Measurements from ENCODE around the gene SYT6. TPM values are rescaled to one million over a fixed set of nuclear protein-coding genes. Genes with fewer than 3 reads are reported as not detected.
"Not testable (repeated sequence)": the region's sequence is repeated elsewhere in the genome, so short reads cannot be mapped to it uniquely, and the experiment has no call there.

The SYT6 gene
- total RNA-seq, 1 experiment from 2014 or later = not detected

DNA sequence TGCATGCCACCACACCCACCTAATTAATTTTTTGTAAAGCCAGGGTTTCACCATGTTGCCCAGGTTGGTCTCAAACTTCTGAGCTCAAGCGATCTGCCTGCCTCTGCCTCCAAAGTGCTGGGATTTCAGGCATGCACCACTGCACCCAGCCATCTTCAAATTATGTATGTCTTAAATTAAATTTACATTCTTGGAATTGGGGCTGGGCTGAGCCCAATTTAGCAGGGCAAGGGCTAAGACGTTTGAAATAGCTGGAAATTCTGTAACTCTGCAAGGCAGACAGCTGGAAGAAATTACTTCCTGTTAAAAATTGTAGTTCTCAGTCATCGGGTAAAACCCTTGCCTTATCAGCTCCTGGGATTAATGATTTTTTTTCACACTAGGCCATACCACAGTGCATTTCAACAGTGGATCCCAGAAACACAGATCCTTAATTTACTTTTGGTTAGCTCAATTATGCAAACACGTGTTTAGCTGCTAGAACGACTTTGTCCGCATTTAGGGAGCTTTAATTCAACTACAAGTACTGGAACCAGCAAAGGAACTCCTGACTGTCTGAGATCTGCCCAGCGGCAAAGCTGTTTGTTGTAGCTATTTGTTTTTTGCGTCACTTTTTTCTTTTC, 91.1 kb downstream of the SYT6 start:
- Histone ChIP-seq H3K4me3 (no peak overlapping the region), H3K36me3 (ENCODE audit: low read depth) (no peaks in the 10 kb centered on the region), H3K27me3 (ENCODE audit: insufficient read depth, low read depth) (no peaks in the 10 kb centered on the region), H3K4me2 (no peak overlapping the region), H2AFZ (no peak overlapping the region), H3F3A (ENCODE audit: insufficient read depth, low read depth) (no peaks in the 10 kb centered on the region), H3K9me2 (ENCODE audit: insufficient read depth) (no peaks in the 10 kb centered on the region), H3K9me3 (ENCODE audit: insufficient read depth, low read depth) (0 out of 2 replicates have a peak, but pooled peaks cover 5% of the 10 kb centered on the region), H3K4me1 (replicated peaks; ENCODE audit: insufficient read depth) (no peaks in the 10 kb centered on the region), H3K79me2 (ENCODE audit: low read depth) (no peaks in the 10 kb centered on the region), H4K20me1 (ENCODE audit: insufficient read depth) (no peaks in the 10 kb centered on the region), H3K27ac (no peak overlapping the region)
- intact Hi-C loops (cut with micrococcal nuclease; ENCODE audit: unreplicated experiment) = no loop called here
- DNase-seq = no peak
- ChIA-PET POLR2A (ENCODE audit: unreplicated experiment) (no interaction called here), CTCF (no interaction called here)
- no TSS peak for BruUV-seq (replicated peaks)
- TF ChIP-seq EZH2 (IDR thresholded peaks at IDR 0.05; ENCODE audit: low read depth) = no peak
- TF ChIP-seq, protein P1, sequence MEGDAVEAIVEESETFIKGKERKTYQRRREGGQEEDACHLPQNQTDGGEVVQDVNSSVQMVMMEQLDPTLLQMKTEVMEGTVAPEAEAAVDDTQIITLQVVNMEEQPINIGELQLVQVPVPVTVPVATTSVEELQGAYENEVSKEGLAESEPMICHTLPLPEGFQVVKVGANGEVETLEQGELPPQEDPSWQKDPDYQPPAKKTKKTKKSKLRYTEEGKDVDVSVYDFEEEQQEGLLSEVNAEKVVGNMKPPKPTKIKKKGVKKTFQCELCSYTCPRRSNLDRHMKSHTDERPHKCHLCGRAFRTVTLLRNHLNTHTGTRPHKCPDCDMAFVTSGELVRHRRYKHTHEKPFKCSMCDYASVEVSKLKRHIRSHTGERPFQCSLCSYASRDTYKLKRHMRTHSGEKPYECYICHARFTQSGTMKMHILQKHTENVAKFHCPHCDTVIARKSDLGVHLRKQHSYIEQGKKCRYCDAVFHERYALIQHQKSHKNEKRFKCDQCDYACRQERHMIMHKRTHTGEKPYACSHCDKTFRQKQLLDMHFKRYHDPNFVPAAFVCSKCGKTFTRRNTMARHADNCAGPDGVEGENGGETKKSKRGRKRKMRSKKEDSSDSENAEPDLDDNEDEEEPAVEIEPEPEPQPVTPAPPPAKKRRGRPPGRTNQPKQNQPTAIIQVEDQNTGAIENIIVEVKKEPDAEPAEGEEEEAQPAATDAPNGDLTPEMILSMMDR (conservative IDR thresholded peaks at IDR 0.05) = no peak

DNA sequence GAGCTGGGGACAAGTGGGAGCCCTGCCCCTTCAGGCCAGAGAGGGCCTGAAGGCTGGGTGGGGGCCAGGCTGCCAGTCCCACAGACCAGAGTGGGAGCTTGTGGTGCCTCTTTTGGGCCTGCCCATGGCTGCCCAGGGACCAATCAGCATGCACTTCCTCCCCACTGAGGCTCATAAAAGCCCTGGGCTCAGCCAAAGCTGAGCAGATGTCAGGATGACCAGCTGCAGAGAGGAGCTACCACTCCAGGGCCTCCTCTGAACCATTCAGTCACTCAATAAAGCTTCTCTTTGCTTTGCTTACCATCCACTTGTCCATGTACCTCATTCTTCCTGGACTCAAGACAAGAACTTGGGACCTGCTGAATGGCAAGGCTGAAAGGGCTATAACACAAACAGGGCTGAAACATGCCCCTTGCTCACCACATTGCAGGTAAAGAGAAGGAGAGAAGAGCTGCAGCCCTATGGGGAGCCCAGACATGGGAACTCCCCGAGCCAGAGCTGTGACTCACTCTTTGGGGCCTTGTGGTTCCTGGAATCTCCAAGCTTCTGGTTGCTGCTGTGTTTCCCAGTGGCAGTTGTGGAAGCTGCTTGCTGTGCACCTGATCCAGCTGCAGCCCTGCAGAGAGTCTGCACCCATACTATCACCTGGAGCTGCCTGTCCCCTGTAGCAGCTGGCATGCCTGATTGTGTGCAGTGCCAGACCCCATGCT, 92.4 kb downstream of the SYT6 start:
- Histone ChIP-seq H3K27ac (no peak overlapping the region), H2AFZ (no peak overlapping the region), H3K4me1 (replicated peaks; ENCODE audit: insufficient read depth) (no peaks in the 10 kb centered on the region), H3K36me3 (ENCODE audit: low read depth) (no peaks in the 10 kb centered on the region), H3F3A (ENCODE audit: insufficient read depth, low read depth) (no peaks in the 10 kb centered on the region), H3K9me2 (ENCODE audit: insufficient read depth) (no peaks in the 10 kb centered on the region), H3K4me2 (no peak overlapping the region), H3K4me3 (no peak overlapping the region), H4K20me1 (ENCODE audit: insufficient read depth) (no peaks in the 10 kb centered on the region), H3K9me3 (ENCODE audit: insufficient read depth, low read depth) (0 out of 2 replicates have a peak, but pooled peaks cover 5% of the 10 kb centered on the region), H3K27me3 (ENCODE audit: insufficient read depth, low read depth) (no peaks in the 10 kb centered on the region), H3K79me2 (ENCODE audit: low read depth) (no peaks in the 10 kb centered on the region)
- POLR2A ChIA-PET (ENCODE audit: unreplicated experiment) = no interaction called here
- CTCF ChIA-PET = no interaction called here
- intact Hi-C loops (cut with micrococcal nuclease; ENCODE audit: unreplicated experiment) = no loop called here
- peak in 1 of 2 experiments; percentile 41 for DNase-seq
- TF ChIP-seq, protein P1 (conservative IDR thresholded peaks at IDR 0.05) = no peak
- TF ChIP-seq EZH2 (IDR thresholded peaks at IDR 0.05; ENCODE audit: low read depth) = no peak
- no TSS peak for BruUV-seq (replicated peaks)

DNA sequence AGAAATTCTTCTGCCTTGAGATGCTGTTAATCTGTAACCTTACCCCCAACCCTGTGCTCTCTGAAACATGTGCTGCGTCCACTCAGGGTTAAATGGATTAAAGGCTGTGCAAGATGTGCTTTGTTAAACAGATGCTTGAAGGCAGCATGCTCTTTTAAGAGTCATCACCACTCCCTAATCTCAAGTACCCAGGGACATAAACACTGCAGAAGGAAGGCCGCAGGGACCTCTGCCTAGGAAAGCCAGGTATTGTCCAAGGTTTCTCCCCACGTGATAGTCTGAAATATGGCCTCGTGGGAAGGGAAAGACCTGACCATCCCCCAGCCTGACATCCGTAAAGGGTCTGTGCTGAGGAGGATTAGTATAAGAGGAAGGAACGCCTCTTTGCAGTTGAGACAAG, 95.4 kb downstream of the SYT6 start:
- H2AFZ ChIP-seq; CTCF ChIA-PET; H3F3A ChIP-seq (ENCODE audit: insufficient read depth, low read depth); H3K4me2 ChIP-seq; H3K9me3 ChIP-seq (ENCODE audit: insufficient read depth, low read depth); H3K27me3 ChIP-seq (ENCODE audit: insufficient read depth, low read depth); H3K4me1 ChIP-seq (replicated peaks; ENCODE audit: insufficient read depth); DNase-seq; H3K9me2 ChIP-seq (ENCODE audit: insufficient read depth); H3K79me2 ChIP-seq (ENCODE audit: low read depth); H4K20me1 ChIP-seq (ENCODE audit: insufficient read depth); H3K36me3 ChIP-seq (ENCODE audit: low read depth); H3K27ac ChIP-seq; POLR2A ChIA-PET (ENCODE audit: unreplicated experiment); BruUV-seq (replicated peaks); H3K4me3 ChIP-seq; intact Hi-C loops (cut with micrococcal nuclease; ENCODE audit: unreplicated experiment): not testable (repeated sequence)
